Measurements from ENCODE around the gene TTC21B. TPM values are rescaled to one million over a fixed set of nuclear protein-coding genes. Genes with fewer than 3 reads are reported as not detected.

The TTC21B gene
- total RNA-seq, 4 donors from 2014 or later: 27.6 to 79.2 (median 36.9) TPM

DNA sequence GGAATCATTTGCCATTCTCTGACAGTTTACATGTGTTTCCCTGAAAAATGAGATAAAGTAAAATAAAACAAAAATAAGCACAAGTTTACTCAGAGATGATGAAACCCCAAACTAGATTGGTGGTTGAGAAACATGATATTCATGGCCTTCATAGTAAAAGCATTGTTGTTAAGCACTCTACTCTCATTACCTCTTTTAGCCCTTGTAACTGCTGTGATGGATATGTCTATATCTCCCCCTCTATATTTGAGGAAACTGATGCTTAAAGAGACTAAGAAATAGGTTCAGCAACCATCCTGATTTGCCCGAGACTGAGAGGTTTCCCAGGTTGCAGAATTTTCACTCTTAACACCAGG, 125.7 kb downstream of the TTC21B start:
- H3K4me1 ChIP-seq: no peaks in the 10 kb centered on the region
- no peak for DNase-seq
- intact Hi-C loops (cut with DNase I; ENCODE audit: low total_unique reads): no loop called here
- TF ChIP-seq, protein P1, sequence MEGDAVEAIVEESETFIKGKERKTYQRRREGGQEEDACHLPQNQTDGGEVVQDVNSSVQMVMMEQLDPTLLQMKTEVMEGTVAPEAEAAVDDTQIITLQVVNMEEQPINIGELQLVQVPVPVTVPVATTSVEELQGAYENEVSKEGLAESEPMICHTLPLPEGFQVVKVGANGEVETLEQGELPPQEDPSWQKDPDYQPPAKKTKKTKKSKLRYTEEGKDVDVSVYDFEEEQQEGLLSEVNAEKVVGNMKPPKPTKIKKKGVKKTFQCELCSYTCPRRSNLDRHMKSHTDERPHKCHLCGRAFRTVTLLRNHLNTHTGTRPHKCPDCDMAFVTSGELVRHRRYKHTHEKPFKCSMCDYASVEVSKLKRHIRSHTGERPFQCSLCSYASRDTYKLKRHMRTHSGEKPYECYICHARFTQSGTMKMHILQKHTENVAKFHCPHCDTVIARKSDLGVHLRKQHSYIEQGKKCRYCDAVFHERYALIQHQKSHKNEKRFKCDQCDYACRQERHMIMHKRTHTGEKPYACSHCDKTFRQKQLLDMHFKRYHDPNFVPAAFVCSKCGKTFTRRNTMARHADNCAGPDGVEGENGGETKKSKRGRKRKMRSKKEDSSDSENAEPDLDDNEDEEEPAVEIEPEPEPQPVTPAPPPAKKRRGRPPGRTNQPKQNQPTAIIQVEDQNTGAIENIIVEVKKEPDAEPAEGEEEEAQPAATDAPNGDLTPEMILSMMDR (IDR thresholded peaks at IDR 0.05): no peak
- TF ChIP-seq POLR2A (IDR thresholded peaks at IDR 0.05): no peak
- H3K4me3 ChIP-seq: no peak overlapping the region
- no peaks in the 10 kb centered on the region for H3K27me3 ChIP-seq
- no peak overlapping the region for H3K27ac ChIP-seq
- H3K9me3 ChIP-seq: no peaks in the 10 kb centered on the region
- no peaks in the 10 kb centered on the region for H3K36me3 ChIP-seq

DNA sequence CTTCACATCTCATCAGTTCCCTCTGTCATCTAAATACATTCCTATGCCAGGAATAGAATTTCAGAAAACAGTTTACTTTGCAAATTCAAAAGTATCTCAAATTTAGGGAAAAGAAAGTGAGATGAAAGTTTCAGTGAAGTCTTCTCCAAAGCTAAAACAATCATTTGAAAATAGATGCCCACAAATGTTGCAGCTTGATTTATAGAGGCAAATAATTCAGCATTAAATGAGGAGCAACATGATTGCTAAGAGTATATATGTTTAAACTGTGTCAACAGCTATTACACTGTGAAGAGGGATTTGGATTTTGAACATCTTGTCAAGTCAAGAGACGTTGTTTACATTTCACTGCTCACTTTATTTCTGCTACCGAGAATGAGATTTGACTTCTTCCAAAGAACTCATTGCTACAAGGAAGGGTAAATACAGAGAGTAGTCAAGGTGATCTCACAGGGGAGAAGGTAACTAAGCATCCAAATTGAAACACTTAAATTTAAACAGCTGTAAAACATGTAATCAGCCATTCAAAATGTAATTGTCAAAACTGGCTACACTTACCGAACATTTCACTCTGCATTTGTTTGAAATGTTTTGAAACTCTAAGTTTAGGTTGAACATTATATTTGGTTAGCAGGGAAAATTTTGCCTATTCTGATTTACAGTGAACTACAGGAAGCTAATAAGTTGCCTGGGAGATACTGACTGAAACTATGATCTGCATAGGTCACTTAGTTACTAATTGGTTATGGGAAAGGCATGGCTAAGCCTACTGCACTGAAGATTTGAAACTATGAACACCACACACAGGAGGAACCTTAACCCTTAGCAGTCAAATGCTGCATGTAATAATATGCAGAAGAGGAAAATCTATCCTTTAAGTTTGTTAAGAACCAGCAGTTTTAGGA, 126.3 kb downstream of the TTC21B start:
- no peaks in the 10 kb centered on the region for H3K27me3 ChIP-seq

DNA sequence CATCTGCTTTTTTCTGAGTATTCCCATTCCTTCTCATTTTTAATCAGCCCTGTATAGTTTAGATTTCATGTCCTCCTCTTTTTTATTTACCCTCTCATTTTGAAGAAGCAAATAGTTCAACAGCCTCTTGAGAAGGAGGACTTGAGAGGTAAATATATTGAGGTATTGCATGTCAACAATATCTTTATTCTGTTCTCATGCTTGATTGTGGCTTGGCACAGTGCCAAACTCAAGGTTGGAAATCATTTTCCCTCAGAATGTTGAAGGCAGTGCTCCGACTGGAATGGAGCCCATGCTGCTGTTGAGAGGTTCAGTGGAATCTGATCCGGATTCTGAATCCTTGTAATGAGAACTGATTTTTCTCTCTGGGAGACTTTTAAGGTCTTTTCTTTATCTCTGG, 128.5 kb downstream of the TTC21B start:
- H3K4me1 ChIP-seq: no peaks in the 10 kb centered on the region
- H3K9me3 ChIP-seq: no peaks in the 10 kb centered on the region
- peak in 1 of 2 donors; percentile 12 for DNase-seq
- intact Hi-C loops (cut with DNase I; ENCODE audit: low total_unique reads): no loop called here
- no peaks in the 10 kb centered on the region for H3K27me3 ChIP-seq
- TF ChIP-seq POLR2A (IDR thresholded peaks at IDR 0.05): no peak
- TF ChIP-seq, protein P1 (IDR thresholded peaks at IDR 0.05): no peak
- H3K4me3 ChIP-seq: no peak overlapping the region
- no peak overlapping the region for H3K27ac ChIP-seq
- H3K36me3 ChIP-seq: no peaks in the 10 kb centered on the region

More for the DNA sequence above, 126.3 kb downstream of the TTC21B start:
- no peak for DNase-seq
- intact Hi-C loops (cut with DNase I; ENCODE audit: low total_unique reads): no loop called here
- Histone ChIP-seq H3K36me3 (no peaks in the 10 kb centered on the region), H3K9me3 (no peaks in the 10 kb centered on the region), H3K4me3 (no peak overlapping the region), H3K4me1 (no peaks in the 10 kb centered on the region), H3K27ac (no peak overlapping the region)
- TF ChIP-seq, protein P1 (IDR thresholded peaks at IDR 0.05): no peak
- TF ChIP-seq POLR2A (IDR thresholded peaks at IDR 0.05): no peak

Other genes with a start within 250 kb of the TTC21B start
- 10 to 100 TPM in 1 of 4 donors, 1 to 10 TPM in 1, under 1 TPM in 1, not detected in 1; 0.29 to 17.7 (median 1.6) TPM for gene GALNT3, start 159.5 kb downstream of the TTC21B start, total RNA-seq
- under 1 TPM in 1 of 4 donors, not detected in 3; 0.41 TPM for gene SCN1A, start 174.2 kb upstream of the TTC21B start, total RNA-seq